NT2/D1 (cell line): ENCODE data around the gene ARHGAP28.

Source experiments
- SUZ12 ChIP-seq: IDR thresholded peaks from 2 replicates; pipeline ENCODE4 v1.6.1; 2011; ENCODE audit not compliant: insufficient read length, insufficient read depth; ENCODE audit errors: extremely low read depth
- YY1 ChIP-seq: IDR thresholded peaks from 2 replicates; pipeline ENCODE4 v1.6.1; 2011; ENCODE audit not compliant: insufficient read length, insufficient read depth

GRCh38 chr18:6891788-6892187 is 162.3 kb downstream of the ARHGAP28 start:
- TF ChIP-seq YY1 (no peak), SUZ12 (no peak)
